GM12892 (cell line): Measurements from ENCODE around the gene ECPAS.
"Not testable (repeated sequence)": the region's sequence is repeated elsewhere in the genome, so short reads cannot be mapped to it uniquely, and the experiment has no call there.

Experiments
- DNase-seq: peaks from one replicate; pipeline ENCODE4 v3.0.0; 2011; ENCODE audit not compliant: insufficient read length
- FAIRE-seq: peaks from 2 replicates; lab custom pipeline; 2011; peaks lifted over from hg19 to GRCh38; lab: Jason Lieb, UNC
- POLR2A ChIP-seq: IDR thresholded peaks from 2 replicates; pipeline ENCODE4 v1.6.1; 2011; ENCODE audit warnings: low read depth, low read length, control low read depth
- POLR2AphosphoS5 ChIP-seq: IDR thresholded peaks from 2 replicates; pipeline ENCODE4 v1.6.1; 2011; ENCODE audit warnings: low read depth, low read length, control low read depth
- TAF1 ChIP-seq: IDR thresholded peaks from 2 replicates; pipeline ENCODE4 v1.6.1; 2011; ENCODE audit warnings: low read depth, mild to moderate bottlenecking, control low read depth, low read length, borderline replicate concordance

The ECPAS gene

GRCh38 chr9:111501005-111501562 lies 16.9 kb upstream of the ECPAS start:
- TF ChIP-seq POLR2A (no peak), TAF1 (no peak), POLR2AphosphoS5 (no peak)
- FAIRE-seq = no peak
- DNase-seq = no peak

GRCh38 chr9:111497196-111497595 lies 13.0 kb upstream of the ECPAS start:
- not testable (repeated sequence) for DNase-seq, FAIRE-seq

- FAIRE-seq (no peak), DNase-seq (no peak)
- TF ChIP-seq POLR2AphosphoS5 = no peak
- no peak for TF ChIP-seq TAF1
- TF ChIP-seq POLR2A = no peak
Observed at GRCh38 chr9:111484572-111484894, 350 bp upstream of the ECPAS start.

GRCh38 chr9:111483439-111483857 lies 735 bp downstream of the ECPAS start:
- DNase-seq = peak; percentile 53

GRCh38 chr9:111482694-111483438 lies 1.3 kb downstream of the ECPAS start:
- DNase-seq (peak; percentile 62), FAIRE-seq (peak; percentile 76)
- TF ChIP-seq POLR2AphosphoS5 = peak; percentile 69; the same call in 1 of the 2 replicates
- TF ChIP-seq POLR2A = peak; percentile 51; the same call in 1 of the 2 replicates
- no peak for TF ChIP-seq TAF1

More at GRCh38 chr9:111483439-111483857, 735 bp downstream of the ECPAS start:
- FAIRE-seq = no peak
- TF ChIP-seq TAF1 (no peak; the same call in 1 of the 2 replicates), POLR2A (no peak; the same call in 1 of the 2 replicates), POLR2AphosphoS5 (no peak)

GRCh38 chr9:111481885-111482636 lies 2.1 kb downstream of the ECPAS start:
- FAIRE-seq (no peak), DNase-seq (no peak)
- TF ChIP-seq POLR2A (no peak), POLR2AphosphoS5 (no peak), TAF1 (no peak)

GRCh38 chr9:111477677-111478076 lies 6.5 kb downstream of the ECPAS start:
- FAIRE-seq (no peak), DNase-seq (no peak)
- TF ChIP-seq TAF1 (no peak), POLR2AphosphoS5 (no peak), POLR2A (no peak)

GRCh38 chr9:111475195-111475594 lies 9.0 kb downstream of the ECPAS start:
- no peak for FAIRE-seq
- DNase-seq = no peak
- no peak for TF ChIP-seq TAF1
- no peak for TF ChIP-seq POLR2A
- TF ChIP-seq POLR2AphosphoS5 = no peak

GRCh38 chr9:111474385-111474784 lies 9.8 kb downstream of the ECPAS start:
- FAIRE-seq = no peak
- TF ChIP-seq POLR2AphosphoS5 (no peak), TAF1 (no peak), POLR2A (no peak)

GRCh38 chr9:111467778-111468367 lies 16.3 kb downstream of the ECPAS start:
- no peak for DNase-seq
- FAIRE-seq = no peak
- TF ChIP-seq POLR2AphosphoS5 = no peak
- TF ChIP-seq POLR2A = no peak
- TF ChIP-seq TAF1 = no peak

More at GRCh38 chr9:111474385-111474784, 9.8 kb downstream of the ECPAS start:
- DNase-seq = no peak

GRCh38 chr9:111463048-111463447 lies 21.1 kb downstream of the ECPAS start:
- no peak for FAIRE-seq
- DNase-seq = no peak
- TF ChIP-seq POLR2AphosphoS5 = no peak
- TF ChIP-seq TAF1 = no peak
- no peak for TF ChIP-seq POLR2A
